GM12891 (cell line): Measurements from ENCODE around the gene TMCC1.

Experiments used
- POLR2A ChIP-seq: IDR thresholded peaks from 2 replicates; pipeline ENCODE4 v1.6.1; 2011; ENCODE audit warnings: low read depth, low read length, control low read depth
- TAF1 ChIP-seq: IDR thresholded peaks from 2 replicates; pipeline ENCODE4 v1.6.1; 2011; ENCODE audit warnings: low read depth, low read length, control low read depth

- no peak for TF ChIP-seq TAF1
- no peak for TF ChIP-seq POLR2A
Measured at GRCh38 chr3:129644836-129645235, 248.7 kb downstream of the TMCC1 start.
